ENCODE data around the gene LPCAT1. TPM values are rescaled to one million over a fixed set of nuclear protein-coding genes. Genes with fewer than 3 reads are reported as not detected.

LPCAT1 gene
- total RNA-seq, 4 donors from 2014 or later: 10.4 to 13.2 (median 12.3) TPM

DNA sequence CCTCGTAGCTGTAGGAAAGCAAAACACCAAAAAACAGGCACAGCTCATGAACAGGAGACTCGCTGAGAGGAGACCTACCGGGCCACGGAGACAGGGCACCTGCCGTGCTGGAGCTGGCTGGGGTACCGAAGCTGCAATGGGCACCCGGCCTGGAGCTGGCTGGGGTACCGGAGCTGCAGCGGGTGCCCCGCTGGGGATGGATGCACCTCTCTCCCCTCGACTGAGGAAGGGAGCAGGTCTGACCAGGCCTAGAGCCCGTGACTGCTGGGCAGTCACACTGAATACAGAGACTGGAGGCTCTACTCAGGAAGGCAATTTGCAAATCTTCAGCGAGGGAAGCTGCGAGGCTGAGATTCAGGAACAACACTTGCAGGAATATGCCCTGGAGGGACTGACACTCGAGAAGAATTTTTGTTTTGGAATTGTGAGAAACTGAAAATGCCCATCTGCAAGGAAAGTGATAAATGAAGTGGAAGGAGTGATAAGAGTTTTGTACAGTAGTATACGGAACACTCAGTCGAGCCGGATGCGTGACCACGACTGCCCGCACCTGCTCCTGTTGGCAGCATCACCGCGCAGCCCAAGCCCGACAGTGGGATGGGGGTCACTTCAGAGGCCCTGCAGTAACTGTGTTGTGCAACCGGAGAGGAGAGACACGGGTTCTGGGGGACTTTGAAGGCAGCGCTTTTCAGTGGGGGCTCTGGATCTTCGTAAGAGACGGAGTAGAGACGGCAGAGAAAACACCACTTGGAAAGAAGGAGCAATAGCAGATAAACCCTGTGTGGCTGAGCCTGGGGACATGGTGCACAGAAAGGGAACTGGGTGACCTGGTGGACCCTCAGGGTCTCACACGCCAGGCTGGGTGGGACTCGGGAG is 27.9 kb upstream of the LPCAT1 start:
- TF ChIP-seq, protein P1, sequence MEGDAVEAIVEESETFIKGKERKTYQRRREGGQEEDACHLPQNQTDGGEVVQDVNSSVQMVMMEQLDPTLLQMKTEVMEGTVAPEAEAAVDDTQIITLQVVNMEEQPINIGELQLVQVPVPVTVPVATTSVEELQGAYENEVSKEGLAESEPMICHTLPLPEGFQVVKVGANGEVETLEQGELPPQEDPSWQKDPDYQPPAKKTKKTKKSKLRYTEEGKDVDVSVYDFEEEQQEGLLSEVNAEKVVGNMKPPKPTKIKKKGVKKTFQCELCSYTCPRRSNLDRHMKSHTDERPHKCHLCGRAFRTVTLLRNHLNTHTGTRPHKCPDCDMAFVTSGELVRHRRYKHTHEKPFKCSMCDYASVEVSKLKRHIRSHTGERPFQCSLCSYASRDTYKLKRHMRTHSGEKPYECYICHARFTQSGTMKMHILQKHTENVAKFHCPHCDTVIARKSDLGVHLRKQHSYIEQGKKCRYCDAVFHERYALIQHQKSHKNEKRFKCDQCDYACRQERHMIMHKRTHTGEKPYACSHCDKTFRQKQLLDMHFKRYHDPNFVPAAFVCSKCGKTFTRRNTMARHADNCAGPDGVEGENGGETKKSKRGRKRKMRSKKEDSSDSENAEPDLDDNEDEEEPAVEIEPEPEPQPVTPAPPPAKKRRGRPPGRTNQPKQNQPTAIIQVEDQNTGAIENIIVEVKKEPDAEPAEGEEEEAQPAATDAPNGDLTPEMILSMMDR (IDR thresholded peaks at IDR 0.05): no peak
- TF ChIP-seq POLR2A (IDR thresholded peaks at IDR 0.05): no peak
- intact Hi-C loops (cut with DNase I; ENCODE audit: low total_unique reads): no loop called here
- 82% methylated on average over 32 of the region's 32 CpGs for WGBS, 2 donors
- DNase-seq (ENCODE audit: low spot score in 2 of 2): peak in 1 of 2 donors; percentile 78
- H3K4me3 ChIP-seq (ENCODE audit: low read depth, poor library complexity, severe bottlenecking): no peak overlapping the region

DNA sequence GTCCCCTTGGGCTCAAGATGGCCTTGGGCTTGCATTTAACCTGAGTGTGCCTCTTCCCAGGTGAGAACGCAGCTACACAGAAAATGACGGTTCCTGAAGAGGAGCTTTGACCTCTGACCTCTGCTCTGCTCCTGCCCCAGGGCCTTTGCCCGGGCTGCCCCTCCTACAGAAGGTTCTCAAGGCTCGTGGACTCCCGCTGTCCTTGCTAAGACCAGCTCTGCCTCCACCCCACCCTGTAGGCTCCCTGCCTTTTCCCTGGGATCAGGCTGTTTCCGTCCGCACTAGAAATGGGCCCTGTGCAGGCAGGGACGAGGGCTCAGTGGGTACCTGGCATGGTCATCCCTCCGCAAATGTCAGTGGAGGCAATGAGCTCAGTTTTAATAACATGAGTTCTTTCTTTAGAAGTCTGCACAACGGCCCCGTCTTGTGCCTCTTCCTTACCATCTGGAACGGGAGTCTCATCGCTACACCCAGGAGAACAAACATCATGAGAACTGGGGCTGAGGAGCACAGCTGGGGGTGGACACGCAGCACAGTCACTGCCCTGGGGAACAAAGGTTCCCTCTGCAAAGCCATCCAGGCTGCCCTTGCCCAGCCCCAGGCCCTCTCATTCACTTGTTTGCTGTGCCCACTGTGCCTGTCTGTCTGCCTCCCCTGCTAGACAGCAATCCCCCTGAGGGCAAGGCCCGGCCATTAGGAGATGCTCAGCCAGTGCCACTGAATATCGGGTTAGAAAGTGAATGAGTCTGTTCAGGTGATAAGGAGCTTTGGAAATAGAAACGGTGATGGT is 26.7 kb upstream of the LPCAT1 start:
- TF ChIP-seq POLR2A (IDR thresholded peaks at IDR 0.05): no peak
- TF ChIP-seq, protein P1 (IDR thresholded peaks at IDR 0.05): no peak
- WGBS, 2 donors: 90 to 91% methylated on average over 17 of the region's 17 CpGs
- no peak overlapping the region for H3K4me3 ChIP-seq (ENCODE audit: low read depth, poor library complexity, severe bottlenecking)
- peak in 1 of 2 donors; percentile 68 for DNase-seq (ENCODE audit: low spot score in 2 of 2)
- intact Hi-C loops (cut with DNase I; ENCODE audit: low total_unique reads): no loop called here

DNA sequence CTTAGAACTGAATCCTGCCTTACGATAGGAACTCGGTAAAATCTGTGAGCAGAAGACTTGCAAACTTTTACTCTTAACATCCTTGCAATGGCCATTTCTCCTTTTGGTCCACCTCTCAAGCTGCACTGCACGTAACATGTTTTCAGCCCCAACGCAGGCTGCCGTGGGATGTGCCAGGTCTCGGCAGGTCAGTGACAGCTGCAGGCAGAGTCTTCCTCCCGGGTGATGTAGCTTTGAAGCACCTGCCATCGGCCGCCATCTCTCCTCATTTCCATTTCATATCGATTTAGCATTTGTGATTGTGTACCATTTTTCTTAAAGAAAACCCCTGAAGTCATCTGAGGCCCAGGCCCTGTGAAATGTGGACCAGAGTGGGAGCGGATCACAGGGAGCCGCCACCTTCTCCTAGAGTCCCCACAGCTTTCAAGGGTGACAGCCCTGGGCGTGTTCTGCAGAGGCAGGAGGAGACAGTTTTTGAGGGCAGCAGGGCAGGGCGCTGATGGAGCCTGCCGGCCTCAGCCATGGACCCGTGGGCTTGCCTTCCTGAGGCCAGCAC is 25.8 kb upstream of the LPCAT1 start:
- H3K4me3 ChIP-seq (ENCODE audit: low read depth, poor library complexity, severe bottlenecking): no peak overlapping the region
- DNase-seq (ENCODE audit: low spot score in 2 of 2): peak; percentile 8 to 64
- 86 to 89% methylated on average over 14 to 16 of the region's 16 CpGs for WGBS, 2 donors
- intact Hi-C loops (cut with DNase I; ENCODE audit: low total_unique reads): no loop called here
- TF ChIP-seq, protein P1 (IDR thresholded peaks at IDR 0.05): no peak
- TF ChIP-seq POLR2A (IDR thresholded peaks at IDR 0.05): no peak

DNA sequence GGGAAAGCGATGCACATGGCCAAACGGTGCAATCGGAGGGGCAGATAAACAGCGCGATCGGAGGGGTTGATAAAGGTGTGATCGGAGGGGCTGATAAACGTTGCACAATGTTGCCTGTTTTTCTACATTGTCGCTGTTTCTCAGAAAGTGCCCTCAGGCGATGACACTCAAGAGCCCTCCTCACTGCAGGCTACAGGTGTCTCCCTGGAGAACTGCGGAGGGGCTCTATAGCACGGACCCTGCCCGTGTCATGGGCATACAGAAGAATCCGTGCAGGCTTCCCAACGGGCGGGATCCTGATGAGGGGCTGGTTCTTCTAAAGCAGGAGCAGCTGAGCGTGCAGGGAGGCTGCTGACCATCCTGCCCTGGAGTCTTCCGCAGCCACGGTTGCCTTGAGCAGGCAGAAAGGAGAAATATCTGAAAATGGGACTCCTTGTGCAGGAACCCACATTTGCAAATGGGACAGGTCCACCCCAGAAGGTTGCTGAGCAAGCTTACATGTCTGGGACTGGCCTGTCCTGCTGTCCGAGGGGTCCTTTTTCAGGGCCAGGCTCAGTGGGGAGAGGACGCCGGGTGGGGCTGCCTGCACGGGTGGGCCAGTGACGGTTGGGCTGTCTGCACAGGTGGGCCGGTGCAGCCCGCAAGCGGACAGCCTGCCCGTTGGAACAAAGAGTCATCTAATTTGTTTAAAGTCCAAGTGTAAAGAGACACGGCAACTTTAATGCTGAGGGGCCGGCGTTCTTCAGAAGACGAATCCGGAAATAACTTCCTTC is 25.1 kb upstream of the LPCAT1 start:
- intact Hi-C loops (cut with DNase I; ENCODE audit: low total_unique reads): no loop called here
- DNase-seq (ENCODE audit: low spot score in 2 of 2): peak; percentile 10 to 77
- no peak for TF ChIP-seq POLR2A (IDR thresholded peaks at IDR 0.05)
- TF ChIP-seq, protein P1 (IDR thresholded peaks at IDR 0.05): no peak
- no peak overlapping the region for H3K4me3 ChIP-seq (ENCODE audit: low read depth, poor library complexity, severe bottlenecking)
- WGBS, 2 donors: 79 to 85% methylated on average over 33 of the region's 33 CpGs

DNA sequence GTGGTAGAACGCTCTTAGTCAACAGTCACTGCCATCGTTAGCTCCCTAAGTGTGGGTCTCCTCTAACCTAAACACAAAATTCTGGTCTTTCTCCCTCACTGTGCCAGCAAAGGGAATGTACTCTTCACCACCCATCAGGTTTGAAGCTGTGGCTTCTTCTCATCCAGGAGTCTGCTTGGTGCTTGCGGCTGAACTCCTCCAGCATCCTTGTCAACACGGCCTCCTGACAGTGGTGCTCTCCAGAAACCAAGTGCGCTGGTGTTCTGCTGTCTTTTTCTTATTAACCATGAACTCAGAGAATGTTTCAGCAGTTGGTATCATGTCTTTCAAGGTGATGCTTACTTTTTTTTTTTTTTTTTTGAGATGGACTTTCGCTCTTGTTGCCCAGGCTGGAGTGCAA is 23.9 kb upstream of the LPCAT1 start:
- intact Hi-C loops (cut with DNase I; ENCODE audit: low total_unique reads): no loop called here
- no peak for DNase-seq (ENCODE audit: low spot score in 2 of 2)
- no peak overlapping the region for H3K4me3 ChIP-seq (ENCODE audit: low read depth, poor library complexity, severe bottlenecking)
- TF ChIP-seq, protein P1 (IDR thresholded peaks at IDR 0.05): no peak
- no peak for TF ChIP-seq POLR2A (IDR thresholded peaks at IDR 0.05)
- WGBS, 2 donors: 91 to 96% methylated on average over 6 of the region's 6 CpGs

Measured in lower leg skin (tissue), 4 donors.